Measurements from ENCODE around the gene LRPPRC.

LRPPRC gene

GRCh38 chr2:43839776-43840564, 155.8 kb downstream of the LRPPRC start:
- Histone ChIP-seq H3K9me3 (ENCODE audit: control insufficient read depth, low read length) (no peaks in the 10 kb centered on the region), H3K18ac (ENCODE audit: low read depth in 1 of 2, low read length in 2 of 2) (no peak overlapping the region), H3K27me3 (ENCODE audit: control insufficient read depth in 1 of 2, insufficient read depth in 1 of 2, low read length in 2 of 2) (peaks cover 6 to 67% of the 10 kb centered on the region in 2 experiments), H2AK5ac (ENCODE audit: low read length, severe bottlenecking) (no peak overlapping the region), H2BK120ac (ENCODE audit: low read depth, low read length) (no peak overlapping the region), H2AFZ (ENCODE audit: low read depth, low read length) (no peak overlapping the region), H3K14ac (ENCODE audit: low read length in 2 of 2) (no peak overlapping the region), H2BK5ac (ENCODE audit: low read depth, low read length, poor library complexity, severe bottlenecking) (no peak overlapping the region), H4K91ac (ENCODE audit: low read length) (peak overlapping the region; percentile 31), H3K27ac (ENCODE audit: low read length, poor library complexity, severe bottlenecking) (no peak overlapping the region), H3K4ac (ENCODE audit: low read depth in 1 of 2, low read length in 2 of 2) (no peak overlapping the region), H2BK15ac (ENCODE audit: low read depth, poor library complexity, severe bottlenecking) (no peak overlapping the region), H3K4me1 (ENCODE audit: control insufficient read depth, insufficient read depth, low read depth, low read length) (no peaks in the 10 kb centered on the region), H3K9ac (ENCODE audit: low read length) (no peak overlapping the region), H3K23ac (ENCODE audit: low read length in 2 of 2) (no peak overlapping the region), H3K36me3 (ENCODE audit: control insufficient read depth in 1 of 2, insufficient read depth in 2 of 2, low read depth in 1 of 2, low read length in 2 of 2) (no peaks in the 10 kb centered on the region), H3K4me2 (ENCODE audit: low read length, poor library complexity, severe bottlenecking) (no peak overlapping the region), H2BK12ac (ENCODE audit: low read length in 2 of 2) (no peak overlapping the region), H3K79me1 (replicated peaks; ENCODE audit: low read length, poor library complexity, severe bottlenecking) (no peaks in the 10 kb centered on the region), H3K4me3 (ENCODE audit: insufficient read depth in 1 of 2, low read depth in 1 of 2, low read length in 2 of 2) (no peak overlapping the region), H4K8ac (ENCODE audit: low read length) (no peak overlapping the region)
- 87% methylated on average over 10 of the region's 14 CpGs for WGBS
- DNase-seq: no peak

GRCh38 chr2:43838560-43839267, 157.1 kb downstream of the LRPPRC start, which contains the start of the genes ABCG5 and ABCG8:
Gene ABCG5, minus strand, starts transcription at chr2:43838839. Its CDS starts 160 bp downstream, at chr2:43838679.
Gene ABCG8, plus strand, starts transcription at chr2:43838971. Its CDS starts 83 bp downstream, at chr2:43839054.
- H3K23ac ChIP-seq (ENCODE audit: low read length in 2 of 2): peak within 1 kb of the TSS in 1 of 2 experiments; percentile 46
- H2BK5ac ChIP-seq (ENCODE audit: low read depth, low read length, poor library complexity, severe bottlenecking): no peak within 1 kb of the TSS
- no peaks in the 10 kb centered on the region for H3K4me1 ChIP-seq (ENCODE audit: control insufficient read depth, insufficient read depth, low read depth, low read length)
- no peak within 1 kb of the TSS for H2AK5ac ChIP-seq (ENCODE audit: low read length, severe bottlenecking)
- H2BK120ac ChIP-seq (ENCODE audit: low read depth, low read length): no peak within 1 kb of the TSS
- H3K4ac ChIP-seq (ENCODE audit: low read depth in 1 of 2, low read length in 2 of 2): no peak within 1 kb of the TSS
- H3K14ac ChIP-seq (ENCODE audit: low read length in 2 of 2): no peak within 1 kb of the TSS
- no peak within 1 kb of the TSS for H3K18ac ChIP-seq (ENCODE audit: low read depth in 1 of 2, low read length in 2 of 2)
- DNase-seq: no peak
- H3K4me2 ChIP-seq (ENCODE audit: low read length, poor library complexity, severe bottlenecking): no peak within 1 kb of the TSS
- H3K79me1 ChIP-seq (replicated peaks; ENCODE audit: low read length, poor library complexity, severe bottlenecking): no peaks in the 10 kb centered on the region
- H4K91ac ChIP-seq (ENCODE audit: low read length): peak within 1 kb of the TSS; percentile 31
- H3K9me3 ChIP-seq (ENCODE audit: control insufficient read depth, low read length): no peaks in the 10 kb centered on the region
- 89% methylated on average over 20 of the region's 20 CpGs for WGBS
- H3K27me3 ChIP-seq (ENCODE audit: control insufficient read depth in 1 of 2, insufficient read depth in 1 of 2, low read length in 2 of 2): peaks cover 0 to 60% of the 10 kb centered on the region in 2 experiments
- H3K9ac ChIP-seq (ENCODE audit: low read length): no peak within 1 kb of the TSS
- H2BK12ac ChIP-seq (ENCODE audit: low read length in 2 of 2): no peak within 1 kb of the TSS
- H3K36me3 ChIP-seq (ENCODE audit: control insufficient read depth in 1 of 2, insufficient read depth in 2 of 2, low read depth in 1 of 2, low read length in 2 of 2): no peaks in the 10 kb centered on the region
- H2BK15ac ChIP-seq (ENCODE audit: low read depth, poor library complexity, severe bottlenecking): no peak within 1 kb of the TSS
- H3K27ac ChIP-seq (ENCODE audit: low read length, poor library complexity, severe bottlenecking): no peak within 1 kb of the TSS
- no peak within 1 kb of the TSS for H4K8ac ChIP-seq (ENCODE audit: low read length)
- no peak within 1 kb of the TSS for H2AFZ ChIP-seq (ENCODE audit: low read depth, low read length)
- no peak within 1 kb of the TSS for H3K4me3 ChIP-seq (ENCODE audit: insufficient read depth in 1 of 2, low read depth in 1 of 2, low read length in 2 of 2)

- Histone ChIP-seq H3K27ac (ENCODE audit: low read length, poor library complexity, severe bottlenecking) (no peak overlapping the region), H3K27me3 (ENCODE audit: control insufficient read depth in 1 of 2, insufficient read depth in 1 of 2, low read length in 2 of 2) (peaks cover 0 to 54% of the 10 kb centered on the region in 2 experiments), H3K4me1 (ENCODE audit: control insufficient read depth, insufficient read depth, low read depth, low read length) (no peaks in the 10 kb centered on the region), H2AFZ (ENCODE audit: low read depth, low read length) (no peak overlapping the region), H4K91ac (ENCODE audit: low read length) (no peak overlapping the region), H3K36me3 (ENCODE audit: control insufficient read depth in 1 of 2, insufficient read depth in 2 of 2, low read depth in 1 of 2, low read length in 2 of 2) (no peaks in the 10 kb centered on the region), H2AK5ac (ENCODE audit: low read length, severe bottlenecking) (no peak overlapping the region), H3K23ac (ENCODE audit: low read length in 2 of 2) (no peak overlapping the region), H4K8ac (ENCODE audit: low read length) (no peak overlapping the region), H2BK120ac (ENCODE audit: low read depth, low read length) (no peak overlapping the region), H2BK5ac (ENCODE audit: low read depth, low read length, poor library complexity, severe bottlenecking) (no peak overlapping the region), H3K14ac (ENCODE audit: low read length in 2 of 2) (no peak overlapping the region), H3K9ac (ENCODE audit: low read length) (no peak overlapping the region), H3K18ac (ENCODE audit: low read depth in 1 of 2, low read length in 2 of 2) (no peak overlapping the region), H2BK12ac (ENCODE audit: low read length in 2 of 2) (no peak overlapping the region), H3K9me3 (ENCODE audit: control insufficient read depth, low read length) (no peaks in the 10 kb centered on the region), H3K4me3 (ENCODE audit: insufficient read depth in 1 of 2, low read depth in 1 of 2, low read length in 2 of 2) (no peak overlapping the region), H3K4ac (ENCODE audit: low read depth in 1 of 2, low read length in 2 of 2) (no peak overlapping the region), H2BK15ac (ENCODE audit: low read depth, poor library complexity, severe bottlenecking) (no peak overlapping the region), H3K79me1 (replicated peaks; ENCODE audit: low read length, poor library complexity, severe bottlenecking) (no peaks in the 10 kb centered on the region), H3K4me2 (ENCODE audit: low read length, poor library complexity, severe bottlenecking) (no peak overlapping the region)
- WGBS: 94% methylated on average over 21 of the region's 21 CpGs
- DNase-seq: no peak
Measured at GRCh38 chr2:43837831-43838559, 157.8 kb downstream of the LRPPRC start.

GRCh38 chr2:43837033-43837432, 158.8 kb downstream of the LRPPRC start:
- H3K27ac ChIP-seq (ENCODE audit: low read length, poor library complexity, severe bottlenecking): no peak overlapping the region
- H2AK5ac ChIP-seq (ENCODE audit: low read length, severe bottlenecking): no peak overlapping the region
- H3K4ac ChIP-seq (ENCODE audit: low read depth in 1 of 2, low read length in 2 of 2): no peak overlapping the region
- H4K91ac ChIP-seq (ENCODE audit: low read length): no peak overlapping the region
- no peak overlapping the region for H2BK15ac ChIP-seq (ENCODE audit: low read depth, poor library complexity, severe bottlenecking)
- no peak overlapping the region for H3K23ac ChIP-seq (ENCODE audit: low read length in 2 of 2)
- H3K4me1 ChIP-seq (ENCODE audit: control insufficient read depth, insufficient read depth, low read depth, low read length): no peaks in the 10 kb centered on the region
- H3K9me3 ChIP-seq (ENCODE audit: control insufficient read depth, low read length): no peaks in the 10 kb centered on the region
- H3K36me3 ChIP-seq (ENCODE audit: control insufficient read depth in 1 of 2, insufficient read depth in 2 of 2, low read depth in 1 of 2, low read length in 2 of 2): no peaks in the 10 kb centered on the region
- H3K14ac ChIP-seq (ENCODE audit: low read length in 2 of 2): no peak overlapping the region
- no peak overlapping the region for H2BK120ac ChIP-seq (ENCODE audit: low read depth, low read length)
- H3K9ac ChIP-seq (ENCODE audit: low read length): no peak overlapping the region
- no peak overlapping the region for H2BK5ac ChIP-seq (ENCODE audit: low read depth, low read length, poor library complexity, severe bottlenecking)
- DNase-seq: no peak
- H2BK12ac ChIP-seq (ENCODE audit: low read length in 2 of 2): no peak overlapping the region
- H3K27me3 ChIP-seq (ENCODE audit: control insufficient read depth in 1 of 2, insufficient read depth in 1 of 2, low read length in 2 of 2): peaks cover 0 to 51% of the 10 kb centered on the region in 2 experiments
- H3K18ac ChIP-seq (ENCODE audit: low read depth in 1 of 2, low read length in 2 of 2): no peak overlapping the region
- H3K4me3 ChIP-seq (ENCODE audit: insufficient read depth in 1 of 2, low read depth in 1 of 2, low read length in 2 of 2): no peak overlapping the region
- H4K8ac ChIP-seq (ENCODE audit: low read length): no peak overlapping the region
- H3K79me1 ChIP-seq (replicated peaks; ENCODE audit: low read length, poor library complexity, severe bottlenecking): no peaks in the 10 kb centered on the region
- no peak overlapping the region for H2AFZ ChIP-seq (ENCODE audit: low read depth, low read length)
- H3K4me2 ChIP-seq (ENCODE audit: low read length, poor library complexity, severe bottlenecking): no peak overlapping the region
- 87% methylated on average over 2 of the region's 4 CpGs for WGBS
